DMS53 (cell line): ENCODE measurements around the gene PTCRA.
A peak's percentile ranks its signal among the peaks of the same experiment; 100 is the strongest.
"Not testable (repeated sequence)": the region's sequence is repeated elsewhere in the genome, so short reads cannot be mapped to it uniquely, and the experiment has no call there.

Experiments
- DNase-seq: peaks from one replicate; lab custom pipeline; 2025; lab: John Stamatoyannopoulos, UW

The PTCRA gene

DNA sequence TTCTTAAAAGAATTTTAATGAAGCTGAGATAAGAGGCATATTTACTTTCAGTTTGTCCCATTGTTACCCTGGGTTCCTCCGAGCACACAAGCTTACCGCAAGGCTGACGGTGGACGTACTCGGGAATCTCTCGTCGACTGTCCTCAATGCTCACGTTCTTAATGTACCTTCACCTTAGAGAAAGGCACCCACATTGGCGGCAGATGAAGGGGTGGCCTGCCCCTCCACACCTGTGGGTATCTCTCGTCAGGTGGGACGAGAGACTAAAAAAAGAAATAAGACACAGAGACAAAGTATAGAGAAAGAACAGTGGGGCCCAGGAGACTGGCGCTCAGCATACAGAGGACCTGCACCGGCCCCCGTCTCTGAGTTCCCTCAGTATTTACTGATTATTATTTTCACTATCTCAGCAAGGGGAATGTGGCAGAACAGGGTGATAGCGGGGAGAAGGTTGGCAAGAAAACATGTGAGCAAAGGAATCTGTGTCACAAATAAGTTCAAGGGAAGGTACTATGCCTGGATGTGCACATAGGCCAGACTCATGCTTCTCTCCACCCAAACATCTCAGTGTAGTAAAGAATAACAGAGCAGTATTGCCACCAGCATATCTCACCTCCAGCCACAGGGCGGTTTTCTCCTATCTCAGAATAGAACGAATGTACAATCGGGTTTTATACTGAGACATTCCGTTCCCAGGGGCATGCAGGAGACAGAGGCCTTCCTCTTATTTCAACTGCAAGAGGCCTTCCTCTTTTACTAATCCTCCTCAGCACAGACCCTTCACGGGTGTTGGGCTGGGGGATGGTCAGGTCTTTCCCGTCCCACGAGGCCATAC, 13.2 kb upstream of the PTCRA start:
- DNase-seq, result not testable (repeated sequence)

DNA sequence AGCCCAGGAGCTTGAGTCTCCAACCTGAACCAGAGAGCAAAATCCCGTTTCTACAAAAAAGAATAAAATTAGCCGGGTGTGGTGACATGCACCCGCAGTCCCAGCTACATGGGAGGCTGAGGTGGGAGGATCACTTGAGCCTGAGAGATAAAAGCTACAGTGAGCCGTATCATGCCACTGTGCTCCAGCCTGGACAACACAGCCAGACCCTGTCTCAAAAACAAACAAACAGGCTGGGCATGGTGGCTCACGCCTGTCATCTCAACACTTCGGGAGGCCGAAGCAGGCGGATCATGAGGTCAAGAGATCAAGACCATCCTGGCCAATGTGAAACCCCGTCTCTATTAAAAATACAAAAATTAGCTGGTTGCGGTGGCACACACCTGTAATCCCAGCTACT, 11.4 kb upstream of the PTCRA start:
- DNase-seq, result no peak

DNA sequence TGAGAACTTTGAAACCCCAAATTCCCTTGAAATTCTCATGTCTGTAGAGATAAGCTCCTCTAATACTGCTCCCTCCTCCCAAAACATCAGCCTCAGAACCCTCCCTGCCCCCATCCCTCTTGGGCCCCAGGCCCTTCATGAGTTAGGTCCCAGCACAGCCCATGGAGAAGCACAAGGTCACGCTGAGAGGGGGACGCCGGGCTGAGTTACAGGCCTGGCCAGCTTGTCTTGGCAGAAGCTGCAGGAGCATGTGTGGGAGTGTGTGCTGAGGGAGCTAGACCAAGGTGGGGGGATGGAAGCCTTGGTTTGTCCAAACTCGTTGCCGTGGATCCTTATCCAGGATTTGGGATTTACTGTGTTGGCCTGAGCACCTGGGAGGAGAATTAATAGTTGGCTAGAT, 8.5 kb upstream of the PTCRA start:
- no peak for DNase-seq

DNA sequence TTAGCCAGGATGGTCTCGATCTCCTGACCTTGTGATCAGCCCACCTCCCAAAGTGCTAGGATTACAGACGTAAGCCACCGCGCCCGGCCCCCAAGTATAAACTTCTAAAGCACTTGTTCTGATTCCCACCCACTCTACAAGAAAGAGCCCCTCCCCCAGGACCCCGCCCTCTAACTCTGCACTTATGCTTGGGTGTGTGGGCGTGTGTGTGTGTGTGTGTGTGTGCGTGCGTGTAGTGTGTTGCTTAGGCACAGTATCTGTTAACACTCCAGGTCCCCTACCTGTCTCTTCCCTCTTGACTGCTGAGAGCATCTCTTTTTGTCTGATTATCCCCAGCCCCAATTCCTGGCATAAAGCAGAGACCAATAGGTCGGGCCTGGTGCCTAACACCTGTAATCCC, 6.0 kb upstream of the PTCRA start:
- DNase-seq, result no peak

DNA sequence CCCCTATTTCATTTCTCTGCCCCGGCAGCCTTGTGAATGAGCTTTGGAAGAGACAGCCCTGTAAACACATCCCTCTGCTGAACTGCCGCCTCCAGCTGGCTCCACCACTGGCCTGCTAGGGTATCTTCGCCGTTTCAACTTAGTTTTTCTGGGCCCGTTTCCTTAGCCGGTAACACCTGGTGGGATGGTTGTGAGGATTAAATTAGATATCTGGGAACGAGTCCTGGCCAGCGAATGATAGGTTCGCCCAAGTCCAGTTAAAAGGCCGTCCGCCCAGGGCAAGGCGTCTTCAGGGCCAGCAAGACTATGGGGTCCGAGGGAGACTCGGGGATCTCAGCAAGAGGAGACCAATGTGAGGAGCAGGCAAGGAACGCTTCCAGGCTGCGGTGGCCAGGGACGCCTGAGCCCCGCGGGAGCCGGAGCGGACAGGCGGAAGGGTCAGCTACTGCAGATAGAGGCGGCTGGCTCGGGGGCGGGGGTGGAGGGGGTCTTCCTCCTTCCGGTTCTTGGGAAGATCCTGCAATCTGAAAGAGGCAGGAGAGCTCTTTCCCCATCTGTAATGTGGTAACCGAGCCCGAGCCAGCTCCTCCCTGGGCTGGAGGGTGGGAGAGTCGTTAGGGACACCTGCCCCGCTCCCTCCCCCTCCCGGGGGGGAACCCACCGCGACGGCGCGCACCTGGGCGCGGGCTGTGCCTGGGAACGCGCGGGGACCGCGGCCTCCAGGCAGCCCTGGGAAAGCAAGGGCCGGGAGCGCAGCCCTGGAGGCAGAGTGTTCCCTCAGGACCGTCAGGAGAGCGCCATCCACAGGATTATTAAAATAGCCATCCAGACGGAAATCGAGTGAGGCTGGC, 4.5 kb upstream of the PTCRA start:
- DNase-seq, result peak; percentile 79

DNA sequence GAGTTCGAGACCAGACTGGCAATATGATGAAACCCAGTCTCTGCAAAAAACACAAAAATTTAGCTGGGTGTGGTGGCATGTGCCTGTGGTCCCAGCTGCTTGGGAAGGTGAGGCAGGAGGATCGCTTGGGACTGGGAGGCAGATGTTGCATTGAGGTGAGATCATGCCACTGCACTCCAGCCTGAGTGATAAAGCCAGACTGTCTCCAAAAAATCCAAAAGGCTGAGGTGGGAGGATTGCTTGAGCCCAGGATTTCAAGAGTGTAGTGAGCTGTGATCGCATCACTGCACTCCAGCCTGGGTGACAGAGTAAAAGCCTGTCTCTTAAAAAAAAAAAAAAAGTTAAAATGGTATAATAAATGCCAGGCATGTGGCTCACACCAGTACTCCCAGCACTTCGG, 1.3 kb upstream of the PTCRA start:
- no peak for DNase-seq

DNA sequence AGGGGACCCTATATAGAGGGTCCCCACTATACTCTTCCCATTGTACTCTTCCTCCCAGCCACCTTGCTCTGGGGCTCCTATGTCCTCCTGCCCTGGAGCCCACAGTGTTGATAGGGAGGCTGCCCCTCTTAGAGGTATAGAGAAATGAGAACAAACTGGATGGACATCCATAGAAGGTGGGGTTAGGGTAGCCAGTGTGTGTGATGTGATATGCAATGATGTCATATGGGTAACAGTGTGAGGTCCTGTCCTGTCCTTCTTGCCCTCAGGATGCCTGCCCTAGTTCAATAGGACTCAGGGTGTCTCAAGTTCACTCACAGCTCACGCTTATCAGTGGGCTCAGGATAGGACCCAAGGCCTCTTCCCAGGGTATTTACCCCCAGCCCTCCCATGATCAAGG, 435 bp downstream of the PTCRA start:
- DNase-seq, result no peak

DNA sequence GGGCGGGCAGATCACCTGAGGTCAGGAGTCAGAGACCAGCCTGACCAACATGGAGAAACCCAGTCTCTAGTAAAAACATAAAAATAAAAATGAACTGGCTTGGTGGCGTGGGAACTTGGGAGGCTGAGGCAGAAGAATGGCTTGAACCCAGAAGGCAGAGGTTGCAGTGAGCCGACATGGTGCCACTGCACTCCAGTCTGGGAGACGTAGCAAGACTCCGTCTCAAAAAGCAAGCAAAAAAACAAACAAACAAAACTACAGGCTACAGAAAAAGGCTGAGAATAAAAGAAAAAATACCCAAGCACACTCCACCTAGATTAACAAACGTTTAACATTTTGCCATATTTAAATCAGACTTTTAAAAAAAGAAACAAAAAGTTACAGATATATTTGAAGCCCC, 5.9 kb downstream of the PTCRA start:
- DNase-seq, result no peak

DNA sequence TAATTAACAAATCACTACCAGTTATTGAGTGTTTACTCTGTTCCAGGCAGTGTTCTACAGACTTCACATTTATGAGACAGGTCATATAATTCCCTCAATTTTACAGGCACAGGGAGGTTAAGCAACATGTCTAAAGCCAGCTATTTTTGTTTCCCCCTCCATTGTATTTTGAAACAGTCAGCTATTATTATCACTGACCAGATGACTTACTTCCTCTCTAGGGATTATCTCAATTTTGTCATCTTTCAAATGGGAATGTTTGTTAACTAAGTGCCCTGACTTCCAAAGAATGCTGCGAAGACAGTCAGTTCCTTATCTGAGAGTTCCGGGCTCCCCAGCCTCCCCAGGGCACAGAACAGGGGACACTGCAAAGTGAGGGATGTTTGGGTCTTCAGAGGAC, 7.8 kb downstream of the PTCRA start:
- DNase-seq, result no peak

DNA sequence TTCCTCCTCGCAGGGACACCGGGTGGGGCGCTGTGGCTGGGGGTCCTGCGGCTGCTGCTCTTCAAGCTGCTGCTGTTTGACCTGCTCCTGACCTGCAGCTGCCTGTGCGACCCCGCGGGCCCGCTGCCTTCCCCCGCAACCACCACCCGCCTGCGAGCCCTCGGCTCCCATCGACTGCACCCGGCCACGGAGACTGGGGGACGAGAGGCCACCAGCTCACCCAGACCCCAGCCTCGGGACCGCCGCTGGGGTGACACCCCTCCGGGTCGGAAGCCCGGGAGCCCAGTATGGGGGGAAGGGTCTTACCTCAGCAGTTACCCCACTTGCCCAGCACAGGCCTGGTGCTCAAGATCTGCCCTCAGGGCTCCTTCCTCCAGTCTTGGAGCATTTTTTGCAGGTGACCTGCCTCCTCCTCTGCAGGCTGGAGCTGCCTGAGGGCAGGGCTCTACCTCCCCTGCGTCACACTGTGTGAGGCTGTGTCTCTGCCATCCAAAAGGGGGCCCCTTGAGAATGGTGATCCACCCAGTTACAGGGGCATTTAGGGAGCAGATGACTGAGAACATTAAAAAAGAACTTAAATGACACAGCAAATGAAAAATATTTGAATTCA, 9.5 kb downstream of the PTCRA start:
- DNase-seq, result no peak

DNA sequence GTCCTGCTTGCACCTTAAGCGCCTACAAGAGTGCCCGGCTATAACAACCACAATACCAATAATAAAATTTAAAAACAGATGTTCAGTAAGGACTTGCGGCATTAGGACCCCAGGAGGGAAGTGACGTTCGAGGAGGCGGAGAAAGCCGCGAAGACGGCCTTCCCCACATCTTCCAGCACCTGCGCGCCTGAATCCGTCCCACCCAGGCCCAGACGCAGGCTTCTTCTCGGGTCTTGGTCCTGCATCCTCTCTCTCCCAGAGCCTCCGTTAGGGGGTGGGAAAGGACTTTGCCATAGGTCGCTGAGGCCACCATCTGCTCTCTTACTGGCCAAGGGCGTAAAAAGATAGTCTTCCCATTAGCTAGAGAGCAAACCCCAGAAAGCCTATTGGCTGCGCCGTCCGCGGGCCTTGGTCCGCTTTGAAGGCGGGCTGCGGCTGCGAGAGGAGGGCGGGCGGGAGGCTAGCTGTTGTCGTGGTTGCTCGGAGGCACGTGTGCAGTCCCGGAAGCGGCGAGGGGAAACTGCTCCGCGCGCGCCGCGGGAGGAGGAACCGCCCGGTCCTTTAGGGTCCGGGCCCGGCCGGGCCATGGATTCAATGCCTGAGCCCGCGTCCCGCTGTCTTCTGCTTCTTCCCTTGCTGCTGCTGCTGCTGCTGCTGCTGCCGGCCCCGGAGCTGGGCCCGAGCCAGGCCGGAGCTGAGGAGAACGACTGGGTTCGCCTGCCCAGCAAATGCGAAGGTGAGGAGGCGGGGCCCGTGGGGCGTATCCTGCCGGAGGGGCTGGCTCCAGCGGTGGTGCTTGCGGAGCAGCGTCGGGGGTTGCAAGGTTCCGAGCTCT, 13.3 kb downstream of the PTCRA start, which contains the start of gene CNPY3:
Gene CNPY3 (plus strand): TSS at position 495 of the 835 bp plus-strand sequence. CDS start 91 bp downstream, at position 586.
- peak; percentile 99 for DNase-seq

DNA sequence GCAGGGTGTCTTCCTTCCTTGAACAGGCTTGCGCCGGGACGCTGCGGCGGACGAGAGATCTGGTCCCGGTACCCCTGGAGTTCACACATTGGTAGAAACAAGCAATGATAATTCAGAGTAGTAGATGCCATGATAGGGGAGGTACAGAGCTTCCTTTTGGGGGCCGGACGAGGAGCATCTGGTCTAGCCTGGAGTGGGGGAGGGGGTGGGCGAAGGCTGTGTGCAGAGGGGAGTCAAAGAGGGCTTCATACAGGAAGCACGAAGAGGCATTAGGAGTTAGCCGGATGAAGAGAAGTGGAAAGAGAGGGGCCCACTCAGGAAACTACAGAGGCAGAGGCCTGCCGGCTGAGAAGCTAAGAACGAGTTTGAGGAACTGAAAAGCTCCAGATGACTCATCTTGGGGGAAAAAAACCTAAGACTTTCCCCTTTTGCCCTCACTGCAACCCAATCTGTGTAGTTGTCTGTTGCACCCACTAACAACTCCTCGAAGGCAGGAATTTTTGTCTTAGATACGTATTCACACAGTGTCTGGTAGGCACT, 14.0 kb downstream of the PTCRA start:
- DNase-seq, result peak; percentile 71

DNA sequence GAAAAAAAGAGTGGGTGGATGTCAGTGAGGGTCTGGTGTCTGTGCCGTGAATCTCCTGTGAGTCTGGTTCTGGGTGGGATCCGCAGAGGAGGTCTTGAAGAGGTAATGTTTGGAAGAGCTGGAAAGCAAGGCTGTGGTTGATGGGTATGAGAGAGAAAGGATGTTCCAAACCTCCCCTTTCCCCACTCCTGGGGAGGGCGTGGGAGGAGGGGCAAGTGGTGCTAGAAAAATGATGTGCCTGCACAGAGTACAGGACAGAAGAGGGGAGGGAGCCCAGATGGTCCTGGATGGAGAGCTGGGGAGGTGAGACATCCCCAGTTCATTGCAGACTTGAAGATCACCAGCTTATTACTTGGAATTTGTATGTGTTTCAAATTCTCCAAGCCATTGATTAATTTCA, 16.6 kb downstream of the PTCRA start:
- no peak for DNase-seq

DNA sequence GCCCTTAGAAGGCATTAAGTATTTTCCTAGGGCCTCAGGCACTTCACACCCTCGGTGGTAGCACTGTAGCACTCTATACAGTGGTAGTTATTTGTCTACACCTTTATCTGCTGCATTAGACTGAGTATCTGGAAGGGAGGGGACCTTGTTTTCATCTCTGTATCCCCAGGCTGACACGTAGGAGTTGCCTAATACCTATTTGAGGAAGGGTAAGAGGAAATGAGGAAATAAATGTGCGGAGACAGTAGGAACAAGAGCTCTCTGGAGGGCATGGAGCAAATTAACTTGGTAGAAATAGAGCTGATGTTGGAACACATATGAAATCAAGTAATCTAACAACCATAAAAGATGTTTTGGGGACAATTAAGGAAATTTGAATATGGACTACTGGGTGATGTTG, 17.4 kb downstream of the PTCRA start:
- DNase-seq, result no peak

DNA sequence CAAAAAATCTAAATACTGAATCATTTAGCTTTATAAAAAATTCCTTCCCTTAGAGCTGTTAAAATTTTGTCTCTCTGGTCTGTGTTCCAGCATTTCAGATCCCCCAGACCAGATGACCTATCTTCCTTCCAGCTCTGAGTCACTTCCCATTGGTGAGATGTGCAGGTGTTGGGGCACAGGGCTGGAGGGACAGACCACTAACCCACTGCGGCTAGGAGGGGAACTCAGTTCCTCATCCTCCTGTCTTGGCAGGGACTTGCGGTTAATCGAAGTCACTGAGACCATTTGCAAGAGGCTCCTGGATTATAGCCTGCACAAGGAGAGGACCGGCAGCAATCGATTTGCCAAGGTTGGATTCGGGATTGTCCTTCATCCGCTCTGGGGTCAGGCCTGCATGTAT, 19.5 kb downstream of the PTCRA start:
- DNase-seq, result no peak

DNA sequence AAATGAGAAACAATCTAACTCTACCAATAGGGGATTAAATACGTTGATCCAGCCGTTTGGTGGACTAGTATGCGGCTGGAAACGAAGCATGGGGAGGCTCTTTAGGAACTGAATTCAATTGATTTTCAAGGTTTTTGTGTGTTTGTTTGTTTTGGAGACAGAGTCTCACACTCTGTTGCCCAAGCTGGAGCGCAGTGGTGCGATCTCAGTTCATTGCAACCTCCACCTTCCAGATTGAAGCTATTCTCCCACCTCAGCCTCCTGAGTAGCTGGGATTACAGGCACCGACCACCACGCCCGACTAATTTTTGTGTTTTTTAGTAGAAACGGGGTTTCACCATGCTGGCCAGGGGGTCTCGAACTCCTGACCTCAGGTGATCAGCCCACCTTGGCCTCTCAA, 20.5 kb downstream of the PTCRA start:
- no peak for DNase-seq

DNA sequence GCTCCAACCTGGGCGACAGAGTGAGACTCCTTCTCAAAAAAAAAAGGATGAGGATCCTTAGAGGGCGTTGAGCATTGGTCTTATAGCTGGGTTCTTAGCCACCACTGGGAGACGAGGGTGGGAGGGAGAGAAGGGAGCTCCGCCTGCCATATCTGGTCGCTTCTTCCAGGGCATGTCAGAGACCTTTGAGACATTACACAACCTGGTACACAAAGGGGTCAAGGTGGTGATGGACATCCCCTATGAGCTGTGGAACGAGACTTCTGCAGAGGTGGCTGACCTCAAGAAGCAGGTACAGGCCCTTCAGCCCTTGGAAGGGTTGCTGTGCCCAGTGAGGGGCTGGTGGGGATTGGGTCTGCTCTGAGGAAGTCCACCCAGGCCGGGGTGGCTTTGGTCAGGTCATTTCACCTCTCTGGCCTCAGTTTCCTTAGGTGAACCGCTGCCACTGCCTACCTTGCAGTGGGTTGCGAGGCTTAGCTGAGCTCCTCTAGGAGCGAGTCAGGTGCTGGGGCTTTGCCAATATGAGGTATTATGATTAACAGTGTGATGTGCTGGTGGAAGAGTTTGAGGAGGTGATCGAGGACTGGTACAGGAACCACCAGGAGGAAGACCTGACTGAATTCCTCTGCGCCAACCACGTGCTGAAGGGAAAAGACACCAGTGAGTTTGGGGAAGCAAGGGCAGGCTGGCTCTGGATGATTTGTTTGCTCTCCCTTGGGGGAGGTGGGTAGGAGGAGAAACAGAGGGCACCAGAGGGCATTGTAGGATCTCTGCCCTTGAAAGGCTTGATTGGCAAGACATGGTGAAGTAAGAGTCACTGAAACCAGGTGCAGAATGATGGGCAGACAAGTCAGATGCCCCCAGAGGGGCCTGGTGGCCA, 21.9 kb downstream of the PTCRA start:
- no peak for DNase-seq

DNA sequence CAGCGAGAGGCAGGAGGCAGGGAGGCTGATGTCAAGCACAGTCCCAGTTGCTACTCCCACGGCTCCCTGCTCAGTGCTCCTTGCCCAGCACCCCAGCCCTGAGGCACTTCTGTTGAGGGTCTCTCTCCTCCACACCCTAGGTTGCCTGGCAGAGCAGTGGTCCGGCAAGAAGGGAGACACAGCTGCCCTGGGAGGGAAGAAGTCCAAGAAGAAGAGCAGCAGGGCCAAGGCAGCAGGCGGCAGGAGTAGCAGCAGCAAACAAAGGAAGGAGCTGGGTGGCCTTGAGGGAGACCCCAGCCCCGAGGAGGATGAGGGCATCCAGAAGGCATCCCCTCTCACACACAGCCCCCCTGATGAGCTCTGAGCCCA, 22.6 kb downstream of the PTCRA start:
- DNase-seq, result no peak

DNA sequence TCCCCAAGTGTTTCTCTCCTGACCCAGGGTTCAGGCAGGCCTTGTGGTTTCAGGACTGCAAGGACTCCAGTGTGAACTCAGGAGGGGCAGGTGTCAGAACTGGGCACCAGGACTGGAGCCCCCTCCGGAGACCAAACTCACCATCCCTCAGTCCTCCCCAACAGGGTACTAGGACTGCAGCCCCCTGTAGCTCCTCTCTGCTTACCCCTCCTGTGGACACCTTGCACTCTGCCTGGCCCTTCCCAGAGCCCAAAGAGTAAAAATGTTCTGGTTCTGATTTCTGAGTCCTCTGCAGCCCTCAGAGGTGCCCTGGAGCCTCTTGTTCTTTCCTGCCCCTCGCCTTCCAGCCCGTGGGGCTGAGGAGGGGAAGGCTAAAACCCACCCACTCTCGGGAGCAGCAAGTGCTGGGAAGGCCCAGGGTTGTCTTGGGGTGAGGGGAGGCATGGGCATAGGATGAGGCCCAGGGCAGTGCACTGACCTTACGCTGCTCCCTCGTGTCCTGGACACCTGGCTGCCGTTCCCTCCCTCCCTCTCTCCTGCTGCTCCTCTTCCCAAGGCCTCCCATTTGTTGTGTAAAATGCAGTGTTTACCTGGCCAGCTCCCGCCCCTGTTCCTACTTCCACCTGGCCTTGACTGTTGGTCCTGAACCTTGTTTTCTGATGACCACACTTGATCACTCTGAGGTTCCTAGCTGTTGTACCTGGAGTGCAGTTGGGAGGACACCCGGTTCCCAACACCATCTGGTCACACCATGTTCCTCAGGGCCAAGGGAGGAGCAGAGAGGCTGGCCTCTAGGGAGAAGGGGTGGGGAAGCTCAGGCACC, 23.3 kb downstream of the PTCRA start:
- DNase-seq, result no peak

DNA sequence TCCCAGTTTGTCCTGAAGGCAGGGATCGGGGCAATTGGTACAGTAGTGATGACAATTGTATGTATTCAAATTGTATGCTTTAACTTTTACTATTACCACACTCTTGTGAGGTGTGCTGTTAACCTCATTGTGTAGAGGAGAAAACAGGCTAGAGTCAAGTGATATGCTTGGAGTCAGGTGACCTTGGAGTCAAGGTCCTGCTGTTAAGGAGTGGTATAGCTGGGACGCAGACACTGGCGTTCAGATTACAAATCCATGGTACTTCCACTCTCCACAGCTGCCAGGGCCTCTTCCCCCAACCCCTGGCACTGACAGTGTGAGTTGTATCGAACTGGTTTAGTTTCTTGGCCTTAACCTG, 23.9 kb downstream of the PTCRA start:
- no peak for DNase-seq
